ENCODE data around the gene EPS15. TPM values are rescaled to one million over a fixed set of nuclear protein-coding genes. Genes with fewer than 3 reads are reported as not detected.

Gene EPS15
- total and polyA plus RNA-seq, 10 of the 15 experiments (the other 5 are each of a cell fraction or from before 2014, with no cell fraction given), result 24.7 to 87.8 (median 56.3) TPM

GRCh38 chr1:51519865-51520699 lies 1.0 kb upstream of the EPS15 start (continued):
- TF ChIP-seq ZBTB4 (CRISPR knock-in tag; IDR thresholded peaks at IDR 0.05), result no peak
- no peak for TF ChIP-seq NRF1 (conservative IDR thresholded peaks at IDR 0.05; ENCODE audit: low read depth, low read length)
- TF ChIP-seq ATF3 (IDR thresholded peaks at IDR 0.05; ENCODE audit: borderline replicate concordance, extremely low read depth, low read depth, low read length), result no peak

GRCh38 chr1:51518586-51519047 lies 449 bp downstream of the EPS15 start:
- intact Hi-C loops (cut with micrococcal nuclease; ENCODE audit: unreplicated experiment) (loop anchor here (5.0 to 10.0 kb wide), 3 partner anchors 76 to 284 kb away; partner anchors contain the start of gene RNF11), in situ Hi-C loops (cut with MboI) (no loop called here)
- H3K27ac ChIP-seq (ENCODE audit: control insufficient read depth, insufficient read depth), result peak overlapping the region; percentile 83
- RAD21 ChIA-PET (ENCODE audit: unreplicated experiment), result interaction anchor here (1.0 to 6.0 kb wide), 10 partner anchors 9 to 249 kb away, joined by 3 to 111 read pairs (median 6); no protein-coding TSS in a partner anchor
- H3K9ac ChIP-seq (ENCODE audit: control insufficient read depth, insufficient read depth, low read length), result peak overlapping the region; percentile 99
- FAIRE-seq (no peak), ATAC-seq (peak; percentile 36), DNase-seq (ENCODE audit: low read depth, low spot score) (no peak)
- peaks cover 13% of the 10 kb centered on the region for H3K4me1 ChIP-seq (ENCODE audit: control insufficient read depth, insufficient read depth, low read length)
- no peaks in the 10 kb centered on the region for H3K9me3 ChIP-seq (replicated peaks; ENCODE audit: control insufficient read depth, insufficient read depth, low read length)
- peaks cover 54% of the 10 kb centered on the region for H3K79me2 ChIP-seq (ENCODE audit: control insufficient read depth, insufficient read depth, low read length)
- peak overlapping the region; percentile 95 for H3K4me3 ChIP-seq
- H3K4me2 ChIP-seq (ENCODE audit: control insufficient read depth, insufficient read depth), result peak overlapping the region; percentile 88
- no peaks in the 10 kb centered on the region for H4K20me1 ChIP-seq (ENCODE audit: control insufficient read depth, insufficient read depth)
- CTCF ChIA-PET, result interaction anchor here (2.3 kb wide), 1 partner anchor 12 kb away, joined by 9 read pairs; no protein-coding TSS in a partner anchor
- H2AFZ ChIP-seq (ENCODE audit: control insufficient read depth, low read depth, low read length), result peak overlapping the region; percentile 59
- peaks cover 0 to 3% of the 10 kb centered on the region in 2 experiments; a peak in 1 of 4 replicates for H3K36me3 ChIP-seq (ENCODE audit: control insufficient read depth in 2 of 2, insufficient read depth in 2 of 2, low read length in 1 of 2)
- no peaks in the 10 kb centered on the region for H3K27me3 ChIP-seq (replicated peaks in 1 of 2; ENCODE audit: control insufficient read depth in 2 of 2, insufficient read depth in 2 of 2, low read length in 1 of 2)
- POLR2A ChIA-PET, result interaction anchor here (0.5 to 5.6 kb wide), 8 partner anchors 9 to 283 kb away, joined by 3 to 83 read pairs (median 6); partner anchors contain the start of gene RNF11
- BruUV-seq (replicated peaks), result TSS peak; percentile 66
- SMC1A ChIA-PET (ENCODE audit: uncharacterized antibody, unreplicated experiment), result interaction anchor here (1.0 to 7.2 kb wide), 4 partner anchors 14 to 30 kb away, joined by 5 to 147 read pairs (median 23); no protein-coding TSS in a partner anchor
- WGBS (ENCODE audit: insufficient coverage, insufficient replicate concordance, low lambda C conversion rate, missing lambda C conversion rate), result under 1% methylated on average over 38 of the region's 52 CpGs
- no peak for TF ChIP-seq TARDBP (IDR thresholded peaks at IDR 0.05; ENCODE audit: borderline replicate concordance)
- TF ChIP-seq NBN (IDR thresholded peaks at IDR 0.05), result no peak
- TF ChIP-seq ZSCAN29 (IDR thresholded peaks at IDR 0.05), result no peak
- no peak for TF ChIP-seq CTCF (IDR thresholded peaks at IDR 0.05 in 2 of 3, conservative IDR thresholded peaks at IDR 0.05 in 1 of 3; ENCODE audit: control insufficient read depth in 2 of 3, extremely low read depth in 1 of 3, insufficient read depth in 1 of 3, low read depth in 3 of 3, low read length in 3 of 3)
- TF ChIP-seq PKNOX1 (IDR thresholded peaks at IDR 0.05), result no peak
- 0 out of 2 replicates have a peak, but pooled peaks have one; percentile 57 for TF ChIP-seq SMARCA5 (IDR thresholded peaks at IDR 0.05)
- TF ChIP-seq EED (IDR thresholded peaks at IDR 0.05; ENCODE audit: low read depth), result no peak
- TF ChIP-seq ZBTB33 (IDR thresholded peaks at IDR 0.05), result no peak
